ENCODE results near the gene TNFRSF18. TPM values are rescaled to one million over a fixed set of nuclear protein-coding genes. Genes with fewer than 3 reads are reported as not detected.

The TNFRSF18 gene
- total RNA-seq, 1 donor from 2014 or later, result 254 TPM

- H3K4me3 Mint-ChIP-seq, result peak overlapping the region; percentile 15
- no peaks in the 10 kb centered on the region for H3K36me3 Mint-ChIP-seq (ENCODE audit: low read depth)
- no peak overlapping the region for H3K27ac Mint-ChIP-seq
- DNase-seq, result no peak
- intact Hi-C loops (cut with micrococcal nuclease), result no loop called here
- H3K9me3 Mint-ChIP-seq, result no peaks in the 10 kb centered on the region
- H3K27me3 Mint-ChIP-seq, result peaks cover 19% of the 10 kb centered on the region
- H3K4me1 Mint-ChIP-seq, result peaks cover 13% of the 10 kb centered on the region
Observed at GRCh38 chr1:1173061-1173792, 33.2 kb downstream of the TNFRSF18 start.

DNA sequence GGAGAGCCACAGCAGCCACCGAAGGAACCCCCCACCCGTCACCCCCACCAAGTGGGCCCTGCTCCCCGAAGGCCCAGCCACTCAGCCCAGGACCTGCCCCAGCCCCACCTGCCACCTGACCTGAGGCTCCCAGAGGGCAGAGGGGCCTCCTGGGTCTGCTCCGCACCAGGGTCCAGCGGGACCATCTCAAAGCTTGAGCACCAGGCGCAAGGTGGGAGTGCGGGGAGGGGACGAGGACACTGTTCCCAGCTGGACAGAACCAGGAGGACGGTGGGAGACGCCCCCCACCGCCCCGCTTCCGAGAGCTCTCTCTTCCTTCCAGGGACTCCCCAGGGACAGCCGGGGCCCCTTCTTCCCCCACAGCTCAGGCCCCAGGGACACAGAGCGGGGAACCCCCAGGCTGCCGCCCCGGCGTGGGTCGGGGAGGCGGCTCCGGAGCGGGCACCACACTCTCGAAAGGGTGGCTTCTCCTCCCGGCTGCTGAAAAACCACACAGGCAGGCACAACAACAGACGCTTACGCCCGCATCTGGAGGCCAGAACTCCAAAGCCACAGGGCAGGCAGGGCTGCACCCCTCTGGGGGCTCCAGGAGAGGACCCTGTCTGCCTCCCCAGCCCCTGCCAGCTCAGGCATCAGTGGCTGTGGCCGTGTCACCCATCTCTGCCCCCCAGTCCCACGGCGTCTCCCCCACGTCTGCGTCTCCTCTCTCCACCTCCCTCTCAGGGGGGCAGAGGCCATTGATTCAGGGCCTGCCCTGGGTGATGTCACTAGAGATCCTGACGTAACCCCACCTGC is 34.6 kb downstream of the TNFRSF18 start:
- DNase-seq, result peak; percentile 75
- H3K27me3 Mint-ChIP-seq, result peaks cover 15% of the 10 kb centered on the region

GRCh38 chr1:1171161-1171545 is 35.2 kb downstream of the TNFRSF18 start:
- peaks cover 9% of the 10 kb centered on the region for H3K4me1 Mint-ChIP-seq
- H3K27me3 Mint-ChIP-seq, result peaks cover 14% of the 10 kb centered on the region
- intact Hi-C loops (cut with micrococcal nuclease), result no loop called here
- no peak for DNase-seq
- H3K9me3 Mint-ChIP-seq, result no peaks in the 10 kb centered on the region
- no peak overlapping the region for H3K27ac Mint-ChIP-seq
- no peaks in the 10 kb centered on the region for H3K36me3 Mint-ChIP-seq (ENCODE audit: low read depth)
- H3K4me3 Mint-ChIP-seq, result no peak overlapping the region

More for the DNA sequence above, 34.6 kb downstream of the TNFRSF18 start:
- Mint-ChIP-seq H3K4me3 (peak overlapping the region; percentile 30), H3K36me3 (ENCODE audit: low read depth) (no peaks in the 10 kb centered on the region), H3K27ac (no peak overlapping the region), H3K4me1 (peaks cover 10% of the 10 kb centered on the region), H3K9me3 (no peaks in the 10 kb centered on the region)
- intact Hi-C loops (cut with micrococcal nuclease), result no loop called here

DNA sequence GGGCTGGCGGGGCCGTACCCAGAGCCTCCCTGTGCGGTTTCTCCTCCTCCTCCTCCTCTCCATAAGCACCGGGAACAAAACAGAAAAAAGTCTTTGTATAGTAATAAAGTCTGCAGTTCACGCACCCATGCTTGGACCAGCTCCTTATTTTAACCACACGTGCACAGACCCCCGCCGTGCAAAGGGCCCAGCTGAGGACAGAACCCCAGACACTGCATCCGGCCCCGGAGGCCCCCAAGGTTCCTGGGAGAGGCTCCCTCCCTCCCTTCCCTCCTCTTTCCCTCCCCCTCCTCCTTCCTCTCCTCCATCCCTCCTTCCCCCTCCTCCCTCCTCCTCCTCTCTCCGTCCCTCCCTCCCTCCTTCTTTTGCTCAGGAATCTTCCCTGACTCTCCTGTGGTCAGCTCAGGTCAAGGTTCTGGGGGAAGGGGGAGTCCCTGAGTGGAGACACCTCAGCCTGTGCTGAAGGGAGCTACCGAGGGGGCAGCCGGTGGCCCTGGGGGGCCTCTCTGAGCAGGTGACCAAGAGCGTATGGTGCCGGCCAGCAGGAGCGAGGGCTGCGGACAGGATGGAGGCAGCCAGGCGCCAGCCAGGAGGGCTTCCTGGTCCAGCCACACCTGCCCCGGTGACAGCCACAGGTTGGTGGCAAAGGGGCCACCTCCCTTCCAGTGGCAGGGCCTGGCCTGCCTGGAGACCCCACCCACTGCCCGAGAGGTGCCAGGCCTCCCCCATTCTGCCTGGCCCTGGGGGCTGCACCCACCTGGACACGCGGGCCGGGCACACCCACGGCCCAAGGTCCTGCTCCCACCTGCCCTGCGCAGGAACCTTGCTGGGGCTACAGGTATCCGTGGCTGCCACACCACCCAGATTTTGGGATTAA is 35.9 kb downstream of the TNFRSF18 start:
- intact Hi-C loops (cut with micrococcal nuclease), result no loop called here
- peaks cover 11% of the 10 kb centered on the region for H3K27me3 Mint-ChIP-seq
- no peak overlapping the region for H3K4me3 Mint-ChIP-seq
- no peaks in the 10 kb centered on the region for H3K9me3 Mint-ChIP-seq
- no peaks in the 10 kb centered on the region for H3K36me3 Mint-ChIP-seq (ENCODE audit: low read depth)
- DNase-seq, result no peak
- peaks cover 9% of the 10 kb centered on the region for H3K4me1 Mint-ChIP-seq
- H3K27ac Mint-ChIP-seq, result no peak overlapping the region

- H3K9me3 Mint-ChIP-seq, result no peaks in the 10 kb centered on the region
- no peak for DNase-seq
Observed at GRCh38 chr1:1169429-1170214, 36.8 kb downstream of the TNFRSF18 start.

GRCh38 chr1:1168451-1169411 is 37.7 kb downstream of the TNFRSF18 start:
- H3K4me1 Mint-ChIP-seq, result peaks cover 9% of the 10 kb centered on the region
- no peaks in the 10 kb centered on the region for H3K36me3 Mint-ChIP-seq (ENCODE audit: low read depth)
- H3K27me3 Mint-ChIP-seq, result peaks cover 7% of the 10 kb centered on the region
- H3K9me3 Mint-ChIP-seq, result no peaks in the 10 kb centered on the region
- no peak overlapping the region for H3K4me3 Mint-ChIP-seq
- no peak for DNase-seq
- no peak overlapping the region for H3K27ac Mint-ChIP-seq
- intact Hi-C loops (cut with micrococcal nuclease), result no loop called here

More at GRCh38 chr1:1169429-1170214, 36.8 kb downstream of the TNFRSF18 start:
- Mint-ChIP-seq H3K4me1 (peaks cover 9% of the 10 kb centered on the region), H3K27me3 (peaks cover 10% of the 10 kb centered on the region), H3K36me3 (ENCODE audit: low read depth) (no peaks in the 10 kb centered on the region), H3K27ac (no peak overlapping the region), H3K4me3 (no peak overlapping the region)
- intact Hi-C loops (cut with micrococcal nuclease), result no loop called here

GRCh38 chr1:1167841-1168450 is 38.4 kb downstream of the TNFRSF18 start:
- Mint-ChIP-seq H3K36me3 (ENCODE audit: low read depth) (no peaks in the 10 kb centered on the region), H3K27me3 (peaks cover 7% of the 10 kb centered on the region), H3K9me3 (no peaks in the 10 kb centered on the region), H3K27ac (no peak overlapping the region), H3K4me1 (peaks cover 9% of the 10 kb centered on the region), H3K4me3 (no peak overlapping the region)
- intact Hi-C loops (cut with micrococcal nuclease), result no loop called here
- no peak for DNase-seq

GRCh38 chr1:1167398-1167821 is 39.0 kb downstream of the TNFRSF18 start:
- Mint-ChIP-seq H3K36me3 (ENCODE audit: low read depth) (no peaks in the 10 kb centered on the region), H3K9me3 (no peaks in the 10 kb centered on the region), H3K4me3 (no peak overlapping the region), H3K4me1 (peaks cover 9% of the 10 kb centered on the region), H3K27ac (no peak overlapping the region), H3K27me3 (peaks cover 7% of the 10 kb centered on the region)
- no peak for DNase-seq
- intact Hi-C loops (cut with micrococcal nuclease), result no loop called here

DNA sequence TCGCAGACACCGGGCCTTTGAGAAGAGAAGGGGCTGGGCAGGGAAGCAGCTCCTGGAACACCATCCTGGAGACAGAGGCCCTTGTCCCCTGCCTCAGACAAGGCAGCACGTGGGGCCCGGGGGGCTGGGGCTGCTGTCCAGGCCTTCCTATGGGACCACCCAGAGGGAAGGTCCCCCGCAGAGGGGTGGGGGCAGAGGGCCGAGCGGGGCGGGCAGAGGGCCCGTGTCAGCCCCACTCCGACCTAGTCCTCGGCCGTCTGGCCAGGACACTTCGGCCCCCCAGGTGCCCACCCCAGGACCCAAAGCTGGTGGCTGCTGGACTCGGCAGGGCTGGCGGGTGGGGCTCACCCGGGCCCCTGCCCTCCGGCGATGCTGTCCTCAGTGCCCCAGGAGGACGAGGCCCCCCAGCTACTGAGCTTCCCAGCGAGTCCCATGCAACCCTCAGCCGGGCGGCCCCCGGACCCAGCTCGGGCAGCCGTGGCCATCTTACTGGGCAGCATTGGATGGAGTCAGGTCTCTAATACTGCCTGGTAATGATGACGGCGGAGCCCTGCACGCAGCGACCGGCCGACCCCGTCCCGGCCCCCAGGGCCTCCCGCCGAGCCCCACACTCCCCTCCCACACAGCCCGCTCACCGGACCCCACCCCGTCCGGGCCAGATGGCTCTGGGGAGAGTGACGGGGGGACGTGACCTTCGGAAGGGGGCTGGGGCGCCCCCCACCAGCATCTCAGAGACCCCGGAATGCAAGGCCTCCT is 39.6 kb downstream of the TNFRSF18 start:
- peaks cover 3% of the 10 kb centered on the region for H3K27me3 Mint-ChIP-seq
- peaks cover 4% of the 10 kb centered on the region for H3K4me1 Mint-ChIP-seq
- H3K36me3 Mint-ChIP-seq (ENCODE audit: low read depth), result no peaks in the 10 kb centered on the region
- no peak for DNase-seq
- H3K9me3 Mint-ChIP-seq, result no peaks in the 10 kb centered on the region
- no peak overlapping the region for H3K4me3 Mint-ChIP-seq
- intact Hi-C loops (cut with micrococcal nuclease), result no loop called here
- H3K27ac Mint-ChIP-seq, result no peak overlapping the region

DNA sequence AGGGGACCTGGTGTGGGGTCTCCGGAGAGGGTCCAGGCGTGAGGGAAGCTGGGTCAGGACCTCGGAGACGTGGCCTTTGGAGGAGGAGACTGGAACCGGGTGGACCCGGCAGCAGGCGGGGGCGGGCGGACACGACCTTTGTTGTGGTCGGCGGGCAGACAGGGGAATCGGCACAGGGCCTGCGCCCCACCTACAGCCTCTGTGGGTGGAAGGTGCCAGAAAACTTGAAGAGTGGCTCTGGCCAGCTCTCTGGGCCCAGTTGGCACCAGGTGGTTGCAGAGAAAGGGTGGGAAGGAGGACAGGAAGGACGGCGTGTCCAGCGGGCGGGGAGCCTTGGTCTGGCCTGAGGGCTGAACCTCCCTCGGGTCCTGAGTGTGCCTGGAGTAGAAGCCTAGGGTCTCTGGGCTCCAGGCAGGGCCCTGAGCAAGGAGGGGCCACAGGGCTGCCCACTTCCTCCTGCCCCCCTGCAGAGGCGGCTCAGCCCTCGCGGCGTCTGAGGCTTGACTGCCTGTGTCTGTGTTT is 40.4 kb downstream of the TNFRSF18 start:
- no peak for DNase-seq
- peaks cover 3% of the 10 kb centered on the region for H3K27me3 Mint-ChIP-seq
- H3K4me3 Mint-ChIP-seq, result no peak overlapping the region
- H3K9me3 Mint-ChIP-seq, result no peaks in the 10 kb centered on the region
- no peaks in the 10 kb centered on the region for H3K36me3 Mint-ChIP-seq (ENCODE audit: low read depth)
- H3K4me1 Mint-ChIP-seq, result peaks cover 4% of the 10 kb centered on the region
- intact Hi-C loops (cut with micrococcal nuclease), result no loop called here
- H3K27ac Mint-ChIP-seq, result no peak overlapping the region

DNA sequence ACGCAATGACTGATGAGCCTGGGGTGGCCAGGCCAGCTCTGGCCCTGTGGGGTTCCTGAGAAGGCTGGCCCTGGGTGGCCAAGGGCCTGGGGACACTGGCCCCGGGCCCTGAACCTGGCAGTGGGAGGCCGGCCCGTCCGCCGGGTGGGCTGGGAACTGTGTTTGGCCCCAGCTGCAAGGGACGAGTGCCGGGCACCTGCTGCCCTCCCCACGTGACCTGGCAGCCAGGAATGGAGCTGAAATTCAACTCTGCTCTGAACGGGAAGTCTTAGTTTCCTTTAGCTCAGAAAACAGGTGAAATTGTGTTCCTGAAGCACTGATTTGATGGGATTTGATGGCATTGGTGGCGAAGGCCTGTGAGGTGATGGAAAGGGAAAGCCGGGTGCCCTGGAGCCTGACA is 40.9 kb downstream of the TNFRSF18 start:
- intact Hi-C loops (cut with micrococcal nuclease), result no loop called here
- Mint-ChIP-seq H3K27ac (no peak overlapping the region), H3K36me3 (ENCODE audit: low read depth) (no peaks in the 10 kb centered on the region), H3K27me3 (peaks cover 3% of the 10 kb centered on the region), H3K9me3 (no peaks in the 10 kb centered on the region), H3K4me1 (peaks cover 4% of the 10 kb centered on the region), H3K4me3 (no peak overlapping the region)
- no peak for DNase-seq

Data from activated CD4-positive, alpha-beta T cell treated with anti-CD3 and anti-CD28 coated beads, Interleukin-2, amount 10 ng/mL, durations not matched to agents 24 days and 14 days (primary cell).